ENCODE measurements around the gene FBXL17.

The FBXL17 gene

DNA sequence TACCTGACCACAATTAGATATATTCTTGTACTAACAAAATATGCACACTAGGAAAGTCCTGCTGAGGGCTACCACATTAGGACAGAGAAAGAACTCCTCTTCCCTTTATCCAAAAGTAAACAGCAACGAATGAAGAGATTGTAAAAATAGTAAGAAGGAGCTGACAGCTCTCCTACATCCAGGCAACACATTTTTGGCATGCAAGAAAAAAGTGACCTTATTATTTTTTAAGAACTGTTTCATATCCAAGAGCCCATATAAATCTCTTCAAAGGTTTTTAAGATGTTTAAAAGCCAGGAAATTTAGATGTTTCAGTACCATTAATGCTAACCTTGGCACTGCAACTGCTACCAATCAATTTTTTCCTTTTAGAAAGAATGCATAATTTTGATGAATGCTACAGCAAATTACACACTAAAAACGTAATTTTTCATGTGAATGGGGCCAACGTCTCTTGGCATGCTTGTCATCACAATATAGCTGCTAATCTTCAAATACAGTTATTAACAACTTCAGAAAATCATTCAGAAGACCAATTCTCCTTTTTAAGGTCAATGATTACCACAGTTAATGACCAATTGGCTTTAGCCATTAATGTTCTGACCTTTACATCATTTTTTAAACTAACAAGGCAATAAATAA, 132.0 kb downstream of the FBXL17 start:
- DNase-seq (ENCODE audit: low spot score), result no peak

DNA sequence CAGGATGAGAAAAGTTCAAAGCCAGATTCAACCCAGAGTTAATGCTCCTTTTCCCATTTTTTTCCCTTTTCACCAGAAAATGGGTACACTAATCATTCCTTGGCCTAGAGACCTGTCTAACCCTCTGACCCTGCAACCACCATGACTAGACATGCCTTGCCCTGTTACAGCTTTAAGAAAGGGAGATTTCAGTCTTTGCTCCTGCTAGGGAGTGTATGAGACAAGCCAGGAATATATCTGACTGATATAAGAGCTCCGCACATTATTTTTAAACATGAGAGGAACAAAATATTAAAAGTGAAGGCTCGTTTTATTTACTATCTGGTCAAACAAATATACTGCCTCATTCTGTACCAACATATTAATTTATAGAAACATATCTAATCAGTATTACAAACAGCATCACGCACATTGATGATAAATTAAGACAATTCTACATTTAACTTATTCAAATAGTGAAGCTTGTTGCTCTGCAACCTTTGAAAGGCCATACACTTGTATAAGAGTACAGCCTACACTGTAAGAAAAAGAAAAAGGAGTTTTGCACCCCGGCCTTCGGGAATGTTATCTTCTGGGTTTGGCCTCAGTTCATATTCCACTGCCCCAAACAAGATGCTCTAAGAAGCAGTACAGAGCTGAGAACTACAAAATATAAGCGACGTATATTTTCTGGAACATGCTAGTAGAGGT, 132.7 kb downstream of the FBXL17 start:
- DNase-seq (ENCODE audit: low spot score), result no peak

DNA sequence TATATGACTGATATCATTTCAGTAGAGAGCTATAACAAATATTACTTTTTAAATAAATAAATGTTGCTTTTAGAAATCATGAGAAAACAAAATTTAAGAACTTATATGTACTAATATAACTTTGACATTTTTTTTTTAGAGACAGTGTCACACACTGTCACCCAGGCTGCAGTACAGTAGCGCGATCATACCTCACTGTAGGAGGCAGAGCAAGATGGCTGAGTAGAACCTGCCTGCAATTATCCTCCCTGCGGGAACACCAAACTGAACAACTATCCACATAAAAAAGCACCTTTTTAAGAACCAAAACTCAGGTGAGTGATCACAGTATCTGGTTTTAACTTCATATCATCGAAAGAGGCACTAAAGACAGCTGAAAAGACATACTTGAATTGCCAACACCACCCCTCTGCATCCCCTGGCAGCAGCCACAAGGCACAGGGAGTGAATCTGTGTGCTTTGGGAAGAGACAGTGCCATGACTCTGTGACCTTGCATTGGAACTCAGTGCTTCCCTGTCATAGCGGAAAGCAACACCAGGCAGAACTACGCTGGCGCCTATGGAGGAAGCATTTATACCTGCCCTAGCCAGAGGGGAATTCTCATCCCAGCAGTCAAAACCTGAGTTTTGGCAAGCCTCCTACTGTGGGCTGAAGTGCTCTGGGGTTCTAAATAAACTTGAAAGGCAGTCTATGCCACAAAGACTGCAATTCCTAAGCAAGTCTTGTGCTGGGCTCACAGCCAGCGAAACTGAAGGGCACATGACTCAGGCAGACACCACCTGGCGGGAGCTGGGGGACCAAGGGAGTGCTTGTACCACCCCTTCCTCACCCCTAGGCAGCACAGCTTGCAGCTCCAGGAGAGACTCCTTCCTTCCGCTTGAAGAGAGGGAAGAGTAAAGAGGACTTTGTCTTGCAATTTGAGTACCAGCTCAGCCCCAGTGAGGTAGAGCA, 142.7 kb downstream of the FBXL17 start:
- no peak for DNase-seq (ENCODE audit: low spot score)

DNA sequence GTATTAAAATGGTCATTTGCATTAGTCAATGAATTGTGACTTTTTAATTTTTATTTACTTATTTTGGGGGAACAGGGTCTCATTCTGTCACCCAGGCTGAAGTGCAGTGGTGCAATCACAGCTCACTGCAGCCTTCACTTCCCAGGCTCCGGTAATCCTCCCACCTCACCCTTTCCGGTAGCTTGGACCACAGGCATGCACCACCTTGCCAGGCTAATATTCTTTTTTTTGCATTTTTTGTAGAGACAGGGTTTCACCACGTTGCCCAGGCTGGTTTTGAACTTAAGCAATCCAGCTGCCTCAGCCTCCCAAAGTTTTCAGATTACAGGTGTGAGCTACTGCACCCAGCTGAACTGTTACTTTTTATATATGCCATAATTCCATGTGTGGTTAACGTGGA, 143.4 kb downstream of the FBXL17 start:
- DNase-seq (ENCODE audit: low spot score), result no peak

DNA sequence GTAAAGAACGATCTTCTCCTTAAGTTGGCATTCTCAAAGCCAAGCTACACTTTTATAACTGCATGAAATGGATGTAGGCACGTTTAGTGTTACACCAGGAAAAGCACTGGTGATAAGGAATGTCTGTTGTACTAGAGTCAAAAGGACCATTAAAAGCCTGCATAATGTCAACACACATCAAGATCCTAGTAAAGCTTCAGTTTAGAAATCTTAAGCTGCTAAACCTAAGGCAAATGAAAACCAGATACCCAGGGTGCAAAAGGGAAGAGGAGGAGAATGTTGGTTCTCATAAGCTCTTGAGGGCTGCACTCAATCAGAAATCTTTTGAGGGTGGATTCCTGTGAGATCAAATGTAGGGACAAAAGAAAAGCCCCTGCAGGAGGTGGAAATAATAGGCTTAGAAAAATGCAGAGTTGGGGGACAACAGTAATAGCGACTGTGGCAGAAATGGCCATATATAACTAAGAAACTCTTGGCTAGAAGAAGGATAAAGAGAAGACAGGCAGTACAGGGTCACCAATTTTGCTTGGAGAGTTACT, 148.2 kb downstream of the FBXL17 start:
- no peak for DNase-seq (ENCODE audit: low spot score)

DNA sequence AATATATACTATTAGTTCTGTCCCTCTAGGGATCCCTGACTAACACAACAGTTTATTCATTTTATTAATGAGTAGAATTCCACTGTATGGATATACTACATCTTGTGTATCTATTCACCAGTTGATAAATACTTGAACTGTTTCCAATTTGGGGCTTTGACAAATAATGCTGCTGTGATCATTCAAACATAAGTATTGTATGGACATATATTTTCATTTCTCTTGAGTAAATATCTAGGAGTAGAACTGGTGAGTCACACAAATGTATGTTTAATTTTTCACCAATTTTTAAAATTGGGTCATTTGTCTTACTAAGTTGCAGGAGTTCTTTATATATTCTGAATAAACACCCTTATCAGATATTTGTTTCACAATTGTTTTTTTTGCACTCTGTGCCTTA, 149.1 kb downstream of the FBXL17 start:
- DNase-seq (ENCODE audit: low spot score), result no peak

DNA sequence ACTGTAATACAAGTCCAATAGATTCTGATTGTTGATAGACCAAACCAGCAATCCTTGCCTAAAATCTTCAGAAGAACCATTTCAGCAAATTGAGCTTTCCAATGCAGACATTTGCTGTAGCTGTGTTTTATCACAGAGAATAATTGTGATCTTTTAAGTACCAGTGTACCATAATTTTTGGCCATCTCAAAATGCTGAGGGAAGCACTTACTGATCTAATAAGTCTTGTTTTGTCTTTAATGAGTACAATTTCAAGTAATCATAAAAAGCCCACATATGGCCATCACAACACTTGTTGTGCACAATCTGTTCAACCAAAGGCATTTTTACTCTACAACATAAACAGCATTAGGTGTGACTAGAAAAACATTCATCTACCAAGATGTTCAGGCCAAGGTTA, 159.9 kb downstream of the FBXL17 start:
- DNase-seq (ENCODE audit: low spot score), result no peak

DNA sequence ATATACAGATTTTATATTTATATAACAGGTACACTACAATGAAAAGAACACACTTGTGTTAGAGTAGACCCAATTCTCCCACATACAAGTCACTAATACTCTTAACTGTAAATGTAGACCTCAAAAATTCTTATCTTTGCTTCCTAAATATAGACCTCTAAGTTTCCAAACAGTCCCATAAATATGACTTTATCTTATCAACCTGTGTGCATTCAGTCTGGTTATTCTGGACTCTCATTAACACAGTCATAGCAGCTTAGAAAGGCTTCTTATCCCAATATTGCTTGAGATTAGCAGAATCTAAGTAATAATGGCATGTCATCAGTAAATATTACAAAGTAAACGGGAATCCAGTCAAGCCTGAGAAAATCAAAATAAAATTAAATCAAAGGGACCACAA, 161.1 kb downstream of the FBXL17 start:
- no peak for DNase-seq (ENCODE audit: low spot score)

DNA sequence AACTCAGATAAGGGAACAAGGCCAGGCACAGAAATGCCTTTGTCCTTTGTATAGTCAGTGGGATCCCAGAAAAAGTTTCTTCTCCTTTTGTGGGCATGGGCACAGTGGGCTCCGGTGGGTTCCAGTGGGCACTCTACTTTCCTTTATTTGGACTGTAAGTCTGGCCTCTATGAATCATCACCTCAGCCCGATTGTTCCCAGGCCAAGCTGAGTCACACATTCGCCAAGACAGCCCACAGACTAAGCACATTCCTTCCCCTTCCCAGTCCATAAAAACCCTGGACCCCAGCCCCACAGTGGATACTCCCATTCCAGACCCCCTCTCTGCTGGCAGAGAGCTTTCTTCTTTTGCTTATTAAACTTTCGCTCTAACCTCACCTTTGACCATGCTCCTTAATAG, 165.0 kb downstream of the FBXL17 start:
- no peak for DNase-seq (ENCODE audit: low spot score)

DNA sequence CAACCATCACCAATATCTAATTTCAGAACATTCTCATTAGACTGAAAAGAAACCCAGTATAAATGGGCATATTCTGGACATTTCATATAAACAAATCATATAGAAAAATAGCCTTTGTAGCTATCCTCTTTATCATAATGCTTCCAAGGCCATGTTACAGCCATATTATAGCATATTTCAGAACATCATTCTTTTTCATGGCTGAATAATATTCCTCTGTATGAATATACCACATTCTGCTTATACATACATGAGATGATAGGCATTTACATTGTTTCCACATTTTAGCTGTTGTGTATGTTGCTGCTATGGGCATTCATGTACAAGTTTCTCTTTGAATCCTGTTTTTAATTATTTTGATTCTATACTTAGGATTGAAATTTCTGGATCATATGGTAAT, 167.0 kb downstream of the FBXL17 start:
- DNase-seq (ENCODE audit: low spot score), result no peak

DNA sequence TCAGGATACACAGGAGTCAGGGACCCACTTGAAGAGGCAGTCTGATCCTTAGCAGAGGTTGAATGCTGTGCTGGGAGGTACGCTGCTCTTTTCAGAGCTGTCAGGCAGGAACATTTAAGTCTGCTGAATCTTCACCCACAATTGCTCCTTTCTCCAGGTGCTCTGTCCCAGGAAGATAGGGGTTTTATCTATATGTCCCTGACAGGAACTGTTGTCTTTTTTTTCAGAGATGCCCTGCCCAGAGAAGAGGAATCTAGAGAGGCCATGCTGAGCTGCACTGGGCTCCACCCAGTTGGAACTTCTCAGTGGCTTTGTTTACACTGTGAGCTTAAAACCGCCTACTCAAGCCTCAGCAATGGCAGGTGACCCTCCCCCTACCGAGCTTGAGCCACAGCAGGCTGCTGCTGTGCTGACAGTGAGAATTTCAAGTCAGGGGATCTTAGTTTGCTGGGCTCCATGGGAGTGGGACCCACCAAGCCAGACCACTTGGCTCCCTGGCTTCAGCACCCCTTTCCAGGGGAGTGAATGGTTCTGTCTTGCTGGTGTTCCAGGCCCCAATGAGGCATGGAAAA, 169.0 kb downstream of the FBXL17 start:
- DNase-seq (ENCODE audit: low spot score), result no peak

DNA sequence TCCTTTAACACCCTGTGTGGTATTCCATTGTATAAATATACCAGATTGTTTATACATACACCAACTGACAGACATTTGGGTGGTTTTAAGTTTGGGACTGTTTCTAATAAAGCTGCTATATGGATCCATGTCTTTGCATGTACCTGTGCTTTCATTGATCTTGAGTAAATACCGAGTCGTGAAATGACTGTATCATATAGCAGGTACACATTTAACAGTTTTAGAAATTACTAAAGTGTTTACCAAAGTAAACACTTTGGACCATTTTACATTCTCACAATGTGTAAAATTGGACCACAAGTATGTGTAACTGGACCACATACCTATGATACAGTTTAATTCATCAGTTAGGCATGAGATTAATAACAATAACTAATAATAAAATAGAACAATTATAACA, 175.2 kb downstream of the FBXL17 start:
- no peak for DNase-seq (ENCODE audit: low spot score)

DNA sequence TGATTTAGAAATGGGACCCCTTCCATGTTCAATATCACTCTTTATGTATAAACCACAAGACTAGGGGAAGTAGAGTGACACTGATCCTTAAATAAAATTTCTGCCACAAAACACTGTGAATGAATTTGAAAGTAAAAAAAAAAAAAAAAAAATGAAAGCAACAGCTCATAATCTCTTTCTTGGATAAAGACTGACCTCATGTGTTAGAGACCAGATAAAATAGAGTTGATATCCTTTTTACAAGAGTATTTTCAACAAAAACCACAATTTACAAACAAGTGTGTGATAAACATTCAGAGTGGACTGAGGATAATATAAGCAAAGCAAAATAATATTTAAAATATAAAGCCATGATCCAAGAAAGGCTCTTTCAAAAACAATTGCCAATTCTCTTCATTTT, 180.2 kb downstream of the FBXL17 start:
- no peak for DNase-seq (ENCODE audit: low spot score)

DNA sequence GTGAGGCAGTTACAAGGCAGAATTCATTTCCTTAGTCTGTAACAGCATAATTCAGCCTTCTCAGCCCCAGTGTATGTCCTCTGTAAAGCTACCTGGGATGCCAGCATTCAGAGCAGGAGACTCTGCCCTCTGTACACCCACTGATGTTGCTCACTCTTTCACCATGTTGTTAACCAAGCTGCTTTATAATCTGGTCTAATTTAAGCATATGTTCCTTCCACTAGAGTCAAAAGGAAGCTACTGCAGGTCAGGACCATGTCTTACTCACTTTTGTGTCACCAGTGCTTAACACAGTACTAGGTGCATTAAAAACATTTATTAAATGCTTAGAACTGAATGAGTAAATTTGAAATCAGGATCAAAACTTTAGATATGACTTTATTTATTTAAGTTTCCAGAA, 185.6 kb downstream of the FBXL17 start:
- DNase-seq (ENCODE audit: low spot score), result no peak

DNA sequence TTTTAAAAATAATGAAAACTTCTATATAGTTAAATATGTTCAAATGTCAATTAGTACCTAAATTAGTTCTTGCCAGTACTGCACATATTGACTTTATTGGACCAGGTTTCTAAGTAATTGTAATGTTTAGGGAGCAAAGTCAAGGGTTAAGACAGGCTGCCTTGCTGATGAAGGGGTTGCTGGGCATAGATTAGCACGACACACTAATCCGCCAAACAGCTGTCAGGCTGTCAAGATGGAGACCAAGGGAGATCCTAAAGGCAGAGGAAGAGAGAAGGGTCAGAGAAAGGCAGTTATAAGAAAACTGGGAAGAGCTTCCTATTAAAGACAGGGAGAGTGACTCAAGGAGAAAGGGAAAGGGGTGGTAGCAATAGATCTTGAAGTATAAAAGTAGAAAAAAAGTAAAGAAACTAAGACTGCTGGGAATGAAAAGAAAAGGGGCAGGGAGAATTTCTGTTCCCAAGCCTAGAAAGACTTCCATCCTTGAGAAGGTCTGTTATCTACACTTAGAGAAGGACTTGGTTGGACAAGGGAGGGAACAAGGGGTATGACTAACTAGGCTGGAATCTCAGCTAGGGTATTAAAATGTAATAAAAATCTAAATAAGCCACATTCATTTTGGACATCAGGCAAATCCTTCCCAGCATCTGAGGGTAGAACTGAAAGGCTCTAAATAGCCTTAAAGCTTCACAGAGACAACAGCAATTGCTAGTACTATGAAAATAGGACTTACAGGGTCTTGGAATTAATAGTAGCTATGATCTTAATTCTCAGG, 188.7 kb downstream of the FBXL17 start:
- DNase-seq (ENCODE audit: low spot score), result no peak

DNA sequence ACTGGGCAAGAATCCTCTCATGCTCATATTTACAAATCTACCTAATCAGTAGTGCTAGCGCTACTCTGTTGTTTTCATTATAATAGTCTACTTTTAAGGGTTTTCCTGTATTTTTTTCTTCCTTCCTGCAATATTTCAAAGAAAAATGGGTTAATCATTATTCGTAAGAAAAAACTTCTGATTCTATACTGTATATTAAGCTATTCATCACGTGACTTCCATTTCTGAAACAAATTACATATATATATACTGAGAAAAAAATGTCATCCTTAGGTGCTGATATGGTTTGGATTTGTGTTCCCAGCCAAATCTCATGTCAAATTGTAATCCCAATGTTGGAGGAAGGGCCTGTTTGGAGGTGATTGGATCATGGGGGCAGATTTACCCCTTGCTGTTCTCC, 197.0 kb downstream of the FBXL17 start:
- DNase-seq (ENCODE audit: low spot score), result no peak

DNA sequence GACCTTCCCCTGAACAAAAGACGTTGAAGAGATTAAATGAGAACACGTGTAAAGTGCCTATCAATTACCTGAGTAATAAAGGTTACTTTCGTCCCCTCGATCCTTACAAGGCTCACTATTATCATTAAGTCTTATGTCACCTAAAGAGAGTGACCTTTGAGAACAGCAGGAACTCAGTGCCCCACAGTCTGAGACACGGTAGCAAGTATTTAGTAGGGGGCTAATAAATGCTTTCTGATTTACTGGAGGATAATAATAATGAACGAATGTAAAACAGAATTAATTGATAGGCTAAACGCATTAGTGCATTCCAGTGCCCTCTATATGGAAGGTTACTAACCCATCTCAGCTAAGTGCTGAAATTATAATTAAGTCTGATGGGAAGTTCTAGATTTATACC, 199.9 kb downstream of the FBXL17 start:
- no peak for DNase-seq (ENCODE audit: low spot score)

DNA sequence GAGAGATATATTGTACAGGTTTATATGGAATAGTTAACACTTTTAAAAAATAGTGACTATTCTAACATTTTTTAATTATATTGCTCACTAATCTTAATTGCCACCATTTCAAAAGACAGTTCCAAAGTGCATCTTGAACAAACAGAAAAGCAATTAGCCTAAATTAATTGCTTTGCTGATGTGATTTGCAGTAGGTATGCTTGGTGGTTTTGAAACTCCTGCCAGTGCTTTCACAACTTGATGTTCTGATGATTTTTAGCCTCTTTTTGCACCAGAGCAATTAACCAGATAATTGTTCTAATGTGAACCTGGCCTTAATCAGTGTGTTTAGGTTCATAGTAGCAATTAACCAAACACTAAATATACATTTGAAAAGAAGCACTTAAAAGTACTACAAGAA, 207.6 kb downstream of the FBXL17 start:
- DNase-seq (ENCODE audit: low spot score), result no peak

DNA sequence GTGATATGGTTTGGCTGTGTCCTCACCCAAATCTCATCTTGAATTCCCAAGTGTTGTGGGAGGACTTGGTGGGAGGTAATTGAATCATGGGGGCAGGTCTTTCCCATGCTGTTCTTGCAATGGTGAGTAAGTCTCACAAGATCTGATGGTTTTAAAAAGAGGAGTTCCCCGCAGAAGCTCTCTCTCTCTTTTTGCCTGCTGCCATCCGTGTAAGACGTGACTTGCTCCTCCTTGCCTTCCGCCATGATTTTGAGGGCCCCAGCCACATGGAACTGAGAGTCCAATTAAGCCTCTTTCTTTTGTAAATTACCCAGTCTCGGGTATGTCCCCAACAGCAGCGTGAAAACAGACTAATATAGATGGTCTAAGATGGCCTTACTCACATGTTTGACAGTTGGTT, 210.1 kb downstream of the FBXL17 start:
- no peak for DNase-seq (ENCODE audit: low spot score)

DNA sequence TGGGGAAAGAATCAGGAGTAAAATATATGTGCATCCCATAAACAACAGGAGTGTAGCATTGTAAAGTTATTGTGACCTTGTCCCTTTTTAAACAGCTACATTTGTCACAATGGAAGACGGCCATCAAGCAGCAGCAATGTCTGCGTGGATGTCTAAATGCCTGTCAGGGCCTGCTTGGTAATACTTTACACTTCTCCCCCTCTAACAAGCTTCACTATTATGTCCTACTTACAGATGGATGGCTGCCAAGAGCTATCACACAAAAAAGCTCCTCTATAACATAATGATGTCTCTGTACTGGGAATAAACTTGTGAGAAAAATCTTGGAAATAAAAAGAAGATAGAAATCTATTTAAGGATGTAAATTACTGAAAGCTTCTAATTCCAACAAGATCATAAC, 213.0 kb downstream of the FBXL17 start:
- DNase-seq (ENCODE audit: low spot score), result no peak

DNA sequence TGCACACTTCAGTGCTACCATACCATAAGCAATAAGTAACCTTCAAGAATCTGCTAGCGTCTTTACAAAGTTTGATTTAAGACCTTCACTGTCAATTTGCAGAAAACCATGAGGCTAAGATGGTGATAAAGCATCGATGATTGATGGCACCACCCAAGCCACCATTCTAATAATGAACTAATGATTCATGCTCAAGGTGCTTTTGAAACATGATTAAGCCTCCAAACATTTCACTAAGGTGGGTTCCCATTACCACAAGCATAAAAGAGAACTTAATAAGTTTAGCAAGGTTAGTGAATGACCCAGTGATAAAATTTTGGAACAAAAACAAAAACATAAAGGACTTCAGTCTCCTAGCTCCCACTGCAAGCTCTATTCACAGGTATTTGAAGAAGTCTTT, 214.7 kb downstream of the FBXL17 start:
- no peak for DNase-seq (ENCODE audit: low spot score)

DNA sequence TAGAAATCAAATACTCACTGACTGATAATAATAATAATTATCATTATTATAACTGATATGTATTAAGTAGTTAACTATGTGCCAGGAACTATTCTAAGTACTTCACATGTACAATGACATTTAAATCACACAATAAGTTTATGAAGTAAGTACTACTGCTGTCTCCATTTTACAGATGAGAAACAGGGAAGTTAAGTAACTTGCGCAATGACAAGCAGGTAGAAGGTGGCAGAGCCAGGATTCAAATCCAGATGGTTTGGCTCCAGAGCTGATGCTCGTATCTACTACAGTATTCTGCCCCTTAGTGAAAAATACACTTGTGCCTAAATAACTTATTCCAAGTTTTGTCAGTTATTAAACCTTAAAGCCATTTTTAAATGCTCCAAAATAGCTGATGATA, 217.3 kb downstream of the FBXL17 start:
- no peak for DNase-seq (ENCODE audit: low spot score)
